ENCODE data around the gene RABGAP1L. TPM values are rescaled to one million over a fixed set of nuclear protein-coding genes. Genes with fewer than 3 reads are reported as not detected.
"Not testable (repeated sequence)": the region's sequence is repeated elsewhere in the genome, so short reads cannot be mapped to it uniquely, and the experiment has no call there.

RABGAP1L gene
- total RNA-seq, 4 donors from 2014 or later, result 31.2 to 115 (median 62.5) TPM

GRCh38 chr1:174114788-174115448, 44.4 kb upstream of the RABGAP1L start:
- peak; percentile 39 to 59 (median 48) for TF ChIP-seq CTCF (IDR thresholded peaks at IDR 0.05)
- no peak for TF ChIP-seq POLR2A (IDR thresholded peaks at IDR 0.05)
- 53 to 77% methylated on average over 4 to 6 of the region's 6 CpGs for WGBS, 2 donors (ENCODE audit: low coverage in 1 of 2)
- ATAC-seq, result no peak

GRCh38 chr1:174116042-174116441, 43.3 kb upstream of the RABGAP1L start:
- TF ChIP-seq POLR2AphosphoS5 (IDR thresholded peaks at IDR 0.05) (no peak), POLR2A (IDR thresholded peaks at IDR 0.05) (no peak), CTCF (IDR thresholded peaks at IDR 0.05) (no peak), EP300 (IDR thresholded peaks at IDR 0.05) (no peak)
- H3K4me3 ChIP-seq, result no peak overlapping the region

More at GRCh38 chr1:174114788-174115448, 44.4 kb upstream of the RABGAP1L start:
- H3K4me1 ChIP-seq, result peaks cover 0 to 38% (median 4%) of the 10 kb centered on the region in 3 donors
- H3K36me3 ChIP-seq, result no peaks in the 10 kb centered on the region
- no peaks in the 10 kb centered on the region for H3K27me3 ChIP-seq
- no peak overlapping the region for H3K4me3 ChIP-seq
- no peaks in the 10 kb centered on the region for H3K9me3 ChIP-seq
- H3K27ac ChIP-seq, result peak overlapping the region in 2 of 4 donors; percentile 16 to 54

GRCh38 chr1:174118751-174119150, 40.6 kb upstream of the RABGAP1L start:
- TF ChIP-seq CTCF (IDR thresholded peaks at IDR 0.05) (no peak), POLR2A (IDR thresholded peaks at IDR 0.05) (no peak), EP300 (IDR thresholded peaks at IDR 0.05) (no peak), POLR2AphosphoS5 (IDR thresholded peaks at IDR 0.05) (no peak)

More at GRCh38 chr1:174116042-174116441, 43.3 kb upstream of the RABGAP1L start:
- Histone ChIP-seq H3K36me3 (no peaks in the 10 kb centered on the region), H3K4me1 (peaks cover 0 to 38% (median 4%) of the 10 kb centered on the region in 3 donors), H3K27ac (no peak overlapping the region), H3K9me3 (no peaks in the 10 kb centered on the region), H3K27me3 (no peaks in the 10 kb centered on the region)
- WGBS, 2 donors (ENCODE audit: low coverage in 1 of 2), result 75 to 100% methylated on average over 1 of the region's 1 CpG
- ATAC-seq, result no peak

GRCh38 chr1:174122318-174122717, 37.0 kb upstream of the RABGAP1L start:
- not testable (repeated sequence) for H3K27me3 ChIP-seq, H3K36me3 ChIP-seq, ATAC-seq, H3K4me3 ChIP-seq, H3K27ac ChIP-seq, H3K4me1 ChIP-seq
- peaks cover 0 to 25% (median 0%) of the 10 kb centered on the region in 3 donors for H3K9me3 ChIP-seq
- WGBS, 2 donors (ENCODE audit: low coverage in 1 of 2), result 70 to 93% methylated on average over 1 of the region's 1 CpG

More at GRCh38 chr1:174118751-174119150, 40.6 kb upstream of the RABGAP1L start:
- H3K9me3 ChIP-seq, result peaks cover 0 to 8% (median 0%) of the 10 kb centered on the region in 3 donors
- no peaks in the 10 kb centered on the region for H3K36me3 ChIP-seq
- no peak overlapping the region for H3K4me3 ChIP-seq
- H3K27me3 ChIP-seq, result no peaks in the 10 kb centered on the region
- H3K4me1 ChIP-seq, result peaks cover 0 to 21% (median 4%) of the 10 kb centered on the region in 3 donors
- no peak overlapping the region for H3K27ac ChIP-seq
- no peak for ATAC-seq

GRCh38 chr1:174123843-174124242, 35.5 kb upstream of the RABGAP1L start:
- ATAC-seq, result no peak

GRCh38 chr1:174127176-174127575, 32.1 kb upstream of the RABGAP1L start:
- 0 to 47% methylated on average over 1 of the region's 1 CpG for WGBS, 2 donors (ENCODE audit: low coverage in 1 of 2)
- H3K4me1 ChIP-seq, H3K4me3 ChIP-seq, H3K27me3 ChIP-seq, H3K36me3 ChIP-seq, H3K27ac ChIP-seq, ATAC-seq: not testable (repeated sequence)
- peaks cover 0 to 34% (median 0%) of the 10 kb centered on the region in 3 donors for H3K9me3 ChIP-seq

More at GRCh38 chr1:174123843-174124242, 35.5 kb upstream of the RABGAP1L start:
- Histone ChIP-seq H3K4me1 (peaks cover 0 to 3% (median 0%) of the 10 kb centered on the region in 3 donors), H3K9me3 (peaks cover 0 to 25% (median 0%) of the 10 kb centered on the region in 3 donors), H3K27me3 (no peaks in the 10 kb centered on the region), H3K27ac (no peak overlapping the region), H3K36me3 (no peaks in the 10 kb centered on the region), H3K4me3 (no peak overlapping the region)
- TF ChIP-seq EP300 (IDR thresholded peaks at IDR 0.05) (no peak), CTCF (IDR thresholded peaks at IDR 0.05) (no peak), POLR2AphosphoS5 (IDR thresholded peaks at IDR 0.05) (no peak), POLR2A (IDR thresholded peaks at IDR 0.05) (no peak)

Data from gastroesophageal sphincter (tissue), 4 donors.